NCI-H1105 treated with DMSO at 0.1 percent for 48 hours (cell line): ENCODE results near the gene MYO7B.
"Not testable (repeated sequence)": the region's sequence is repeated elsewhere in the genome, so short reads cannot be mapped to it uniquely, and the experiment has no call there.

Experiments used
- DNase-seq: peaks from one replicate; lab custom pipeline; 2025; lab: John Stamatoyannopoulos, UW

MYO7B gene

DNA sequence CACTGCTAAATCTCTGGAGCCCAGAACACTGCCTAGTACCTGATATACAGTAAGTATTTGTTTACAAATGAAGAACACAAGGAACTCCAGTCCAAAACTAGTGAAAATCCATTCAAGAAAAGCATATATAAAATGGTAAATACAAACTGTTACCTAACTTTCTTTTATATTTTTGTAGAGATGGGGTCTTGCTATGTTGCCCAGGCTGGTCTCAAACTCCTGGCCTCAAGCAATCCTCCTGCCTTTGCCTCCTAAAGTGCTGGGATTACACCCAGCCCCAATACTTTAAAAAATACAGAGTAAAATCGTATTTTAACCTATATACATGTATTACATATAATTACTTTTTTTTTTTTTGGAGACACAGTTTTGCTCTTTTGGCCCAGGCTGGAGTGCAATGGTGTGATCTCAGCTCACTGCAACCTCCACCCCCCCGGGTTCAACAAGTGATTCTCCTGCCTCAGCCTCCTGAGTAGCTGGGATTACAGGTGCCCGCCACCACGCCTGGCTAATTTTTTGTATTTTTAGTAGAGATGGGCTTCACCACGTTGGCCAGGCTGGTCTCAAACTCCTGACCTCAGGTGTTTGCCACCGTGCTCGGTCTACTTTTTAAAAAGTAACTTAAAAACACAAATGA, 11.2 kb upstream of the MYO7B start:
- DNase-seq, result not testable (repeated sequence)

DNA sequence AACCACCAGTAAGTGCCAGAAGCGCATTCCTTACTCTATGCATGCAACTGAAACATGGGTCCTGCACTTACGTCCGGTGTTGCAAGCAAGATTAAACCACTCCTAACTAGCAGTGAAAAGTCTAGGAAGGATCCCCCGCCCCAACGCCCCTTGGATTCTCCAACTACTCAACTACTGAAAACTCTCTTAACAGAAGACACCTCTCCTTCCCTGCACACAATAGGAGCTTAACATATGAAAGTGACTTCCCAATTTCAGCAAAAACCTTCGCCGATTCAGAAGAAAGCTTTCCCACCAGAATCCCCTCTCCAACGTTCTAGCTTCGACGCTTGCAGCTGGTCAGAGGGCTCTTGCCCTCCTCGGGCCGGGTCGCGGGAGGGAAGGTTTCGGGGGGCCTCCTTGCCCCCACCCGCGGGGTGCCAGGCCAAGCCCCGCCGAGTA, 9.8 kb upstream of the MYO7B start:
- peak; percentile 15 for DNase-seq

DNA sequence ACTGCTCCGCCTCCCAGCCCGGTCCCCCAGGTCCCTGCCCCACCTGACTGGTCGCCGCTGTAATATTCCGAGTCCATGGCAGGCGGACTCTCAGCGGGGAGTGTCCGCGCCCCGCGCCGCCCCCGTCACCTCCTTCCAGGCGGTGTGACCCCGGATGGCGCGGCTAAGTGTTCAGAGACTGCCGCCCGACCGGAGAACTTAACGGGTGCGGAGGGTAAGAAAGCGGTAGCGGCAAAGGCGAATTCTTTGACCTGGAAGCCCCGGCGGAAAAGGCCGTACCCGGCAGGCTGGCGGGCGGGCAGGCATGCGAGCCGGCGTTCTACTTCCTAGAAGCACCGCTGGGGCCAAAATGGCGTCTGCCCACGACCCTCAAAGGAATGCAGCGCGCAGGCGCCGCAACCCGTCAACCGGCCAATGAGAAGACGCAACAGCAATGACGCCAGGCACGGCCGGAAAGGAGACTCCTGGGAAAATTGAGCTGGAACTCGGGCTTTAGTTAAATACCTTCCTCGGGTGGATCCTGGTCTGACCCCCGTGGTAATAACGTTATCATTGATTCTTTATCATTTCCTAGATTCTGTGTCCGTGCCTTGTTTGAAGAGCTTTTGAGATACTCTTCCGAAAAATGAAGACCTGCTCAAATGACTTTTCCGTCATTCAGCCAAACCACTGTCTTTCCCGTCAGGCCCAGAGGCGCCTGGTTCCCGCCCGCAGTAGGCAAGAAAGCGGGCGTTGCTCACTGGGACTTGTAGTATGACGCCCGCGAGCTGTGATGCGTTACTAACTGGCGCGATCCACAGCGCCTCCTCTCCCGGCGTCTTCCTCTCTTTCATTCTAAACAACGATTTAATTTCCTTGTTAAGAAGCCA, 9.1 kb upstream of the MYO7B start, which contains the start of gene IWS1:
IWS1 (minus strand) TSS at position 358 of the 869 bp plus-strand sequence; CDS start at position 77, 281 bp downstream.
- peak; percentile 94 for DNase-seq

DNA sequence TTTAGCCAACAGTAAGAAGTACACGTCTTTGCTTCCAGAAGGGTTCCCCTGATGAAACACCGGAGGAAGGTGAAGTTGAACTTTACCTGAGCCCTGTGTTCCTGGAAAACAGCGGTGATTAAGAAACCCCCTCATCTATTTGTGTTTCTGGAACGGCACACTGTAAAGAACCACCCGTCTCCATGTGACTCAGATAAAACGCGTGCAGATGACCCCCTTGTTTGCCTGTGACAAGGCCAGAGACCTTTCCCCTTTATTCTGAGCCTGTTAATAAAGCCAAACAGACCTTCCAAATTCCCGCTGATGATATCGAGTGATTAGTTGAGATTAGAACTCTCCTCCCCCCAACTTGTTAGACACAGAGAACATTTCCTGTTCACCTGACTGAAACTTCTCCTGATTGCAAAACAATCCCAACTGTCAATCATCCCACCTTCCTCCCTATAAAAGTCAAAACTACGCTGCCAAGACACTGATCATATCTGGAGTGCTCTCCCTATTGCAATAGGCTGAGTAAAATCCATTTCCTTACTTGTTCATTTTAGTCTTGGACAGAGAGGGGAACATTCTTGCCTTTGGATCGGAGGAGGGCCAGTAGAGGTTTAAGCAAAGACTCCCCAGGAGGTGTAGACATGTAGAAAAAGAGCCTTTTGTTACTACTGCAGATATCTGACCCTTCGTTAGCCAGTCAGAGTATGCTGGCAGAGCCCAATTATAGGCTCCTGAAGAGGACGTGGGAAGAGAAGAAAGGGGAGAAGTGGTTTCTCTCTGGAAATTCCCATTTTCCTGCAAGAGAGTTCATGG, 8.3 kb upstream of the MYO7B start:
- peak; percentile 52 for DNase-seq

DNA sequence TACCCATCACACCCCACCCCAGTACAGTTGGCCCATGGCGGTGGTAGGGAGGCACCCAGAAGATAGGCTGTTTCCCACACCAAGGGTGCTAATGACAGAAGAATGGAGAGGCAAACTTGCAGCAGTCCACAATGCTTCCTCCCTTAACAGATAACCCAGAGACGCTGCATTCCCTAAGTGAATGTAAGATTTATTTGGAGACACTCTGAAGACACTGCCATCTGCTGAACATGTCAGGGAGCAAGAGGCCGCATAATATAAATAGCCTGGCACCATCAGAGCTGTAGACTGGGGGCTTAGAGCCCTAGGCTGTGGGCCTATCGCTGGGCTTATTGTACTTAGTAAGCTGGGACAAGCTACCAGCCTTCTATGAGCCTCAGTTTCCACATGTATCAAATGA, 7.0 kb upstream of the MYO7B start:
- no peak for DNase-seq

DNA sequence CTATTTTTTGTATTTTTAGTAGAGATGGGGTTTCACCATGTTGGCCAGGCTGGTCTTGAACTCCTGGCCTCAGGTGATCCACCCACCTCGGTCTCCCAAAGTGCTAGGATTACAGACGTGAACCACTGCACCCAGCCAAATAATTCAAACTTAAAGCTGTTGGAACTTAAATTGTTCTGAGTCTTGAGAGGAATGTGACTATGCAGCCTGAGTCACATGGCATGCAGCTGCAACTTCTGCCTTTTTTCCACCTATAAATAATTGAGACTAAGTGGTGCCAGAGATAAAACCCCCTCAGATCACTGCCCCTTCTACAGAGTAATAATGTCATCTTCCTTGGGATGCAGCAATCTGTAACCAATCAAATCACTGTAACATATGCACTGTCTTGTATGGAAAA, 6.1 kb upstream of the MYO7B start:
- DNase-seq, result not testable (repeated sequence)

DNA sequence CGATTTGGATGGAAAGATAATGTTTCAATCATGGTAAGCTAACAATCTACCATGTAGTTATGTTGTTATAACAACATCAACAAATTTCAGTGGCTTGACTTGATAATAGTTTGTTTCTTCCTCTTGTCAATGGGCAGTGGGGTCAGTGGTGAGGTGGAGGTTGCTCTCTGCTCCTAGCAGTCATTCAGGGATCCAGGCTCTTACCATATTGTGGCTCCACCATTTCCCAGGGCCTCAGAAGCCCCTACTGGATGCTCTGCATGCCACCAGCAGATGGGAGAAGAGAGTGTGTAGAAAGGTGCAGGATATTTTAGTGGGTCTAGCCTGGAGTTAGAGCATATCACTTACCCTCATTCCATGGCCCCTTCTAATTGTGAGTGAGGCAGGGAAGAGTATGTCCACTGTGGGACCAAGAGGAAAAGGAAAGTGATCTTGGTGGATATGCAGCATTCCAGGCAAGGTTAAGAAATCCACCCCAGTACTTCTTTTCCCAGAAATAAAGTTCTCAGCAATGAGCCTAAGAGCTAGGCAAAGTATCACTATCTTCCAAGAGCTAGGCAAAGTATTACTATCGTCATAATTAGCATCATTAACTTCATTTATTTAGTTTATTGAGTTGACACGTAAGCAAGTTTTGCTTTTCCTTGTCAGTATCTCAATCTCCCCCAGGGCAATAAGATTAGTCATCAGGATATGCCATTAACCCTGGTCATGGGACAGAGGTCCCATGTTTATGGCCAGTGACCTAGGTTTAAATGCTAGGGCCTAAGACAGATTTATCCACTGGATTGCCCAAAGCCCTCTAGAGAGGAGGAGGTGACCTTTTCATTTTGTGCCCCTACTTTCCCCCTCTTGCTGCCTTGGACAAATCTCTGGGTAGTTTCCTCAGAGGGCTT, 5.0 kb upstream of the MYO7B start:
- no peak for DNase-seq

DNA sequence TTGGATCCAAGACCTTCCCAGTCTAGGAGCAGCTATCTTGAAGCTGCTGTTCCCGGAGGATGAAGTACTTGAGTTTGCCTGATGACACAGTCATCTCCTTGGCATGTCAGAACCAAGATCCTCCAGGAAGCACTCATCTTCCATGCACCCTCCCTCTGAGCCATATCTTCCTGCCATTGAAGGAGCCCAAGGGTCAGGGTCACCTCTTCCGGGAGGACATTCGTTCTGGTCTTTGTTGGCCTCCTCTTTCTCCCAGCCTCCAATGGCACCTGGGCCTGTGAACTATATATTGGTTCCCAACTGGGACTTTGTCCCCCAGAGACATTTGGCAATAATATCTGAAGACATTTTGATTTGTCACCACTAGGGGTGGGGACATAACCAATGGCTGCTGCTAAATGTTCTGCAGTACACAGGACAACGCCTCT, 4.2 kb upstream of the MYO7B start:
- no peak for DNase-seq

DNA sequence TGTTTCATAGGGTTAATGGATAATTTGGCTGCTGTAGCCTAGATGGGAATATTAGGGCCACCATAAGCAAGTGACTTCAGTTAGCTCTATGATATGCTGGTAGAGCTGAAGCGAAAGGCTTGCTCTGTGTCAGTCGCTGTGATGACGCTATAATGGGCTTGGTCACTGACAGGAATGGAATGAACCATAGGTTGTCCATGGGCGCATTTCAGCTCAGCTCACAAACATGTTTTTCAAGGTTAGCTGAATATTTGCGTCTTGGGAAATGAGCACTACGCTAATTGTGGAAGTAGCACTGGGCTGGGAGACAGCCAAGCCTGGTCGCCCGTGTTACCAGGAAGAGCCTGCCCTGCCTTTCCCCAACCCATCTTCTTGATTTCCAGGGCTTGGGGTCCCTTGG, 3.2 kb upstream of the MYO7B start:
- DNase-seq, result no peak

DNA sequence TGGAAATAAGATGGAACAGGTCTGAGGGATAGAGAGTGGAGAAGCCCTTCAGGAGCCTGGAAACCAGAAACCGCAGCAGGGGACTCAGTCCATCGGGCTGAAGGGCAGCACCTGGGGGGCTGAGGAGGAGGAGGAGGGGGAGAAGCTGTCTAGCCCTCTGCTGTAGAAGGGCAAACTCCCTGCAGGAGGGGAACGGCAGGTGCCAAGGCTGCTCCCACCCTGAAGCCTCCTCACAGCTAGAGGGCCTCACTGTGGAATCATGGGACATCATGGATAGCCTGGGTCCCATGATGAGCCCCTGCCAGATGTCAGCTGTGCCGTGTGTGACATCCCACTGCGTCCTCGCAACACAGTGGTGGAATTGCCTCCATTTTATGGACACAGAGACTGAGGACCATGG, 435 bp downstream of the MYO7B start:
- DNase-seq, result no peak

DNA sequence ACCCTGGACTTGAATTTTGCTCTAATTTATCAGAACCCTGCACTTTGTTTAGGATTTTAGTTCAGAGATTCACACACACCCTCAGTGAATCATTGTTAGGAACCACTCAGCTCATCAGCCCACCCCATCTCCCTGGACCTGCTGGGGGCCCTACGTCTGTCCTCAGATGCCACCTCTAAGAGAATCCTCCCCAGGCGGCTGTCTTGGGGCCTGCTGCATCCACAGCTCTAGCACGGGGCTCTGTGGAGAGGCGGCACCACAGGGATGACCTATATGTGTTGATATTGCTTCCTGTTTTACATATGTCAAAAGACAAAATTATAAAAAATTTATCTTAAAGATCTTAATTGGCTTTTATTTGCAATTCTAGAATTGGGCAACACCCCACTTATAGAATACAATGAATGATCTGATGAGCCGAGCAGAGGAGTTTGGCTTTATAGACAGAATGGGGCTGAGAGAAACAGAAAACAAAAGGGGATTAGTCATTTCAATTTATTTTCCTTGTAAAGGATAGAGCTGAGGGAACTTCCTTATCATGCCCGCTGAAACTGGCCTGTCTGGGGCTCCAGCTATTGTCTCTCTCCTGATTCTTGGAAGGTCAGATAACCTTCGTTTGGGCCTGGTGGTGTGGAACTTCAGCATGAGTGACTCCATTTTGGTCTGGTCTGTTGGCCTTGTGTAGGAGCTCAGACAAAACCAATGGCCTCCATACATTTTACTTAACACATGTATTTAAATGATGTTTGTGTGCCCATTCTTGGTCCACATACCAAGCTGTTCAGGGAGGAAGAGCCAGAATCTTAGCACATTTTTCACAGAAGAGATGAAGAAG, 1.4 kb downstream of the MYO7B start:
- DNase-seq, result no peak

DNA sequence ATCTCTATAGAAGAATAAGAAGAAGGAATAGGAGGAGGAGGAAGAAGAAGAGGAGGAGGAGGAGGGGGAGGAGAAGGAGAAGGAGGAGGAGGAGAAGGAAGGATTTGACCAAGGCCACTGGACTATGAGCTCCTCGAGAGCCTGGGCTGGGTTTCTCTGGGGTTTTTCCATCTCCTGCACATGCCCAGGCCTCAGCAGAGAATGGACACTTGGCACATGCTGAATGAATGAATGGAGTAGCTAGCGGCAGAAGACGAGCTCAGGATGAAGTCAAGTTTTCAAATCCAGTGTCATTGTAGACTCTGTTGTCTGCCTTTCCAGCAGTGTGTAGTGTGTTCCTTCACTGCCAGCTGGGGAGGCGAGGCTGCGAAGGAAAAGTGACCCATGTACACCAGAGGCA, 2.2 kb downstream of the MYO7B start:
- DNase-seq, result no peak

DNA sequence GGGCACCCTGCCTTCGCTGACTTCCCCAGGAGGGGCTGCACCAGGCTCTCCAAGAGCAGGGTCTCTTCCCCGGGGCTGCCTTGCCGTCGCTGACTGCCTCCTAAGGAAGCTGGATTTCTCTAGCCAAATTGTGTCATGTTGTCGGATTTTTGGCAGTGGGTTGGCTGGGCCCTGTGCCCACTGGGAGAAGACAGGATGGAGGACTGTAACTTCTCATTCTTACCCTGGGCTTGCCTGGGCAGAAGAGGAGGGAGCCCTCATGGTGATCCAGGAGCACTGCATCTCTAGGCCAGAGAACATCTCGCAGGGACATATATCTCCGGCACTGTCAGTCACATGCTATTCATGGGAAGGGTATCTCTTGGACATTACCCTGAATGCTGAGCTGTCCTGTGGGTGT, 6.3 kb downstream of the MYO7B start:
- no peak for DNase-seq

DNA sequence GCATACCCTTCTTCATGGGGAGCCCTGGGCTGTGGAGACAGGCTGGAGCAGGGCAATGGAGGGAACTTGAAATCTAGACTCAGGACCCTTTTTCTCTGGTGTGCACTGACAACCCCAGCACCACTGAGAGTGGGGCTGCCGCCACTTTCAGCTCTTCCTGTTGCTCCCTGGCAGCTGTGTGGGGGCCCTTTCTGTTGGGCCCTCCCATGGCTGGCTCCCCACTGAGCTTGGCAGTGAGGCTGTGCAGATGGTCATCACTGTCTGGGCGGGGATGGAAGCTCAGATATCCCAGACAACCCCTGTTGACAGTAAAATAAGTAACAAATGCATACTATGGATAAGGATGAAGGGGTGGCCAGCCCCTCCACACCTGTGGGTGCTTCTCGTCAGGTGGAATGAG, 6.7 kb downstream of the MYO7B start:
- DNase-seq, result no peak

DNA sequence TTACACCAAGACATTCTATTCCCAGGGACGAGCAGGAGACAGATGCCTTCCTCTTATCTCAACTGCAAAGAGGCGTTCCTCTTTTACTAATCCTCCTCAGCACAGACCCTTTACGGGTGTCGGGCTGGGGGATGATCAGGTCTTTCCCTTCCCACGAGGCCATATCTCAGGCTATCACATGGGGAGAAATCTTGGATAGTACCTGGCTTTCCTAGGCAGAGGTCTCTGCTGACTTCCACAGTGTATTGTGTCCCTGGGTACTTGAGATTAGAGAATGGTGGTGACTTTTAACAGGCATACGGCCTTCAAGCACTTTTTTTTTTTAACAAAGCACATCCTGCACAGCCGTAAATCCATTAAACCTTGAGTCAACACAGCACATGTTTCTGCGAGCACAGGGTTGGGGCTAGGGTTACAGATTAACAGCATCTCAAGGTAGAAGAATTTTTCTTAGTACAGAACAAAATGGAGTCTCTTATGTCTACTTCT, 7.6 kb downstream of the MYO7B start:
- peak; percentile 1 for DNase-seq

DNA sequence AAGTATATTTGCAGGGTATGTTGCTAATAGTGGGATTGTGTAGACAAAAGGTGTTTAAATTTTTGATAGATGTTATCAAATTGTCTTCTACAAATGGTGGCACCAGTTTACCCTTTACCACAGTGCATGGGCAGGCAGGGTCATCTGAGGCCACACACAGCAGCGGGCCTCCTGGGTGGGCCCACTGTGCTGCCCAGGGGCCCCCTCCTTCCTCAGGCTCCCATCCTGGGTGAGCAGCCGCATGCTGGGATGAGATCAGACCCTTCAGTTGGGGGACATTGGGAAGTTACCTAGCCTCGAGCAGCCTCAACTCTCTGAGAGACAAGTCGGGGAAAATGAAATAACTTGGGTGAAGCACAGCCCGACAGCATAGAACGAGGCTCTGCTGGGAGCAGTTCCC, 9.7 kb downstream of the MYO7B start:
- no peak for DNase-seq

DNA sequence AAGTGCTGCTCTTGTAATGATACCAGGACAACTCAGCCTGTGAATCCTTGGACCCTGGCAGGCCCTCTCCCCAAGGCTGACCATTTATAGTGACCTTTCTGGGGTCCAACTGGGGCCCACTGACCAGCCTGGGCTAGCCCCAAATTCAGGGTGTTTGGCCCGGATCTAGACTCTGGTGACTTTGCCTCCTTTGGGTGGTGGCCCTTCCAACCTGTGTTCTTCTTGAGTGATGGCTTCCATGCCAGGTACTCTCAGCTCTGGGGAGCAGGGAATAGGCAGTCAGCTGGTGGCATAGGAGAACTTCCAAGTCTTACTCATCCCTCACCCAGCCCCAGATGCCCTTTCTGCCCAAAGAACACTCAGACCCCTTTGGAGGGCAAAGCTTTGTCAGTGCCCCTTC, 10.3 kb downstream of the MYO7B start:
- DNase-seq, result no peak

DNA sequence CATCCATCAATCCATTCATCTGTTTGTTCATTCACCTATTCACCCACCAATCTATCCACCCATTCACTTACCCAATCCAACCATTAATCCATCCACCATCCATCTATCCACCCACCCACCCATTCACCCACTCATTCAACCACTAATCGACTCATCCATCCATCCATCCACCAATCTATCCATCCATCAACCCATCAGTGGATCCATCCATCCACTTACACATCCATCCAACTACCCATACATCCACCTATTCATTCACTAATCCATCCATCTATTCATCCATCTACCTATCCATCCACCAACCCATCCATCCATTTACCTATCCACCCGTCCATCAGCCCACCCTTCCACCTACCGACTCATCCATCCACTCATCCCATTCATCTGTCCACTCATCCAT, 11.3 kb downstream of the MYO7B start:
- DNase-seq, result no peak

DNA sequence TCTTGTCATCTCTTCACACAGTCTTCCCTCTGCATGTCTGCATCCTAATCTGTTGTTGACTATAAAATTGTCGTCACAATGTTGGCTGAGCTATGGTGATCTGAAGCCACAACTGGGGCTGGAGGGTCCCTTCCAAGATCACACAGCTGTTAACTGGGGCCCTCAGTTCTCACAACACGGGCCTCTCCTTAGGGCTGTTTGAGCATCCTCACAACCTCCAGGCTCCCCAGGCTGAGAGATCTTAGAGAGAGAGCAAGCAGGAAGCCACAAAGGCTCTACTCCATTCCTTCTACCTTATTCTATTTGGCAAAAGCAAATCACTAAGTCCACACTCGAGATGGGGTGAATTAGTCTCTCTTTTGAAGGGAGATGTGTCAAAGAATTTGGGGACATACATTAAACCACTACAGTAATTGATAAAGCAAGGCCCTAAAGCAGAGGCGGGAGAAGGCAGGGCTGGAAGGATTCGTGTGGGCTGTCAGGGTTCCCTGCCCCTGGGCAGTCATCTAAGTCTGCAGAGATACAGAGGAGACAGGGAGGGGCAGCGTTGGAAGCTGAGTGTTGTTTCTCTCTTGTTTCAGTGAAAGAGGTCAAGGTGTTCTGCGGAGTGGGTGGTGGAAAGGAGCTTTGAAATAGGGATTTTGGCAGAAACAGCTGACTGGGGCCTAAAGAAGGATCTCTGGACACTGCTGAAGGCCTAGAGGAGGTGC, 15.9 kb downstream of the MYO7B start:
- DNase-seq, result no peak

DNA sequence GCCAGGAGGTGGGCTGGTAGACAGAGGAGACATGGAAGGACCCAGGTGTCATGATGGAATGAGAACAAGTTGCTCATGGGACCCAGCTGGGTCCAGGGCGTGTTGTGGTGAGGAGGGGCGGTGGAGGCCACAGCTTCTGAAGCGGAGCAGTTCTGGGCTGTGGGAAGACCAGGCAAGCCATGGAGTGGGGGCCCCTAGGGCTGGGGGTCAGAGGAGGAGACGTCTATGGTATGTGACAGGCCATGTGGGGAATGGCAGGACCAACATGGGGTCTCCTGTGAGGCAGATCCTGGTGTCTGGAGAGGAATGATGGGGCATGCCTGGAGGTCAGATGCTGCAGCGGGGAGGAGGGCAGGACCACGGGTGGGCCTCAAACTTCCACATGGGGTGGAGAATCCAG, 16.9 kb downstream of the MYO7B start:
- DNase-seq, result no peak
